NCI-H1436 (cell line): ENCODE data around the gene CLDN24.
A peak's percentile ranks its signal among the peaks of the same experiment; 100 is the strongest.

ENCODE experiments used
- DNase-seq: peaks from one replicate; lab custom pipeline; 2025; lab: John Stamatoyannopoulos, UW

The CLDN24 gene

GRCh38 chr4:183321079-183321478, 1.1 kb downstream of the CLDN24 start:
- DNase-seq: no peak

GRCh38 chr4:183320211-183321059, 1.8 kb downstream of the CLDN24 start, which contains the start of gene CLDN22:
CLDN22 (minus strand) TSS chr4:183320276; CDS start chr4:183320218, 58 bp downstream.
- DNase-seq: no peak

GRCh38 chr4:183318656-183319055, 3.6 kb downstream of the CLDN24 start:
- DNase-seq: no peak

GRCh38 chr4:183314806-183315205, 7.4 kb downstream of the CLDN24 start:
- DNase-seq: no peak

- no peak for DNase-seq
Observed at GRCh38 chr4:183314336-183314735, 7.9 kb downstream of the CLDN24 start.

GRCh38 chr4:183312841-183313240, 9.4 kb downstream of the CLDN24 start:
- no peak for DNase-seq

GRCh38 chr4:183306811-183307210, 15.4 kb downstream of the CLDN24 start:
- DNase-seq: peak; percentile 2

- no peak for DNase-seq
Observed at GRCh38 chr4:183304538-183304937, 17.7 kb downstream of the CLDN24 start.

GRCh38 chr4:183304067-183304466, 18.2 kb downstream of the CLDN24 start:
- no peak for DNase-seq

GRCh38 chr4:183303301-183303700, 18.9 kb downstream of the CLDN24 start:
- no peak for DNase-seq

- no peak for DNase-seq
Observed at GRCh38 chr4:183300655-183301054, 21.6 kb downstream of the CLDN24 start.

GRCh38 chr4:183300070-183300469, 22.2 kb downstream of the CLDN24 start:
- DNase-seq: no peak

- no peak for DNase-seq
Observed at GRCh38 chr4:183299464-183299863, 22.8 kb downstream of the CLDN24 start.

- DNase-seq: no peak
Observed at GRCh38 chr4:183297675-183298074, 24.6 kb downstream of the CLDN24 start.

GRCh38 chr4:183295711-183296110, 26.5 kb downstream of the CLDN24 start:
- no peak for DNase-seq

GRCh38 chr4:183291070-183291469, 31.2 kb downstream of the CLDN24 start:
- no peak for DNase-seq

GRCh38 chr4:183289688-183290087, 32.5 kb downstream of the CLDN24 start:
- DNase-seq: no peak

GRCh38 chr4:183288955-183289354, 33.3 kb downstream of the CLDN24 start:
- no peak for DNase-seq

GRCh38 chr4:183287677-183288076, 34.5 kb downstream of the CLDN24 start:
- DNase-seq: no peak

- DNase-seq: no peak
Observed at GRCh38 chr4:183287309-183287659, 34.9 kb downstream of the CLDN24 start.

GRCh38 chr4:183286590-183287308, 35.5 kb downstream of the CLDN24 start:
- no peak for DNase-seq

GRCh38 chr4:183285886-183286285, 36.3 kb downstream of the CLDN24 start:
- no peak for DNase-seq

- DNase-seq: no peak
Observed at GRCh38 chr4:183284965-183285364, 37.3 kb downstream of the CLDN24 start.
